Adrenal gland (tissue), 5 donors: ENCODE results near the gene ACD.

Experiments used
- POLR2A ChIP-seq, 2 donors: fragments of 450-650 bp; IDR thresholded peaks; one replicate each; pipeline ENCODE4 v1.6.1; 2017; ENCODE audit warnings: antibody characterized with exemption in 2 of 2, mild to moderate bottlenecking in 2 of 2, moderate library complexity in 1 of 2
- TF ChIP-seq, protein P1 (sequence below), 6 experiments: fragments of 450-650 bp in 4 of 6; fragments of 200-600 bp in 2 of 6; sonication (generic) in 1 of 6; IDR thresholded peaks; 1 replicate in 5 of 6; 2 replicates in 1 of 6; pipeline versions ENCODE4 v1.5.1 to v1.8.0; 2016 to 2021; ENCODE audit warnings: antibody characterized with exemption in 6 of 6, mild to moderate bottlenecking in 2 of 6, moderate library complexity in 1 of 6
- donor health status: DM: no; HTN: no; CAD: no.

DNA sequence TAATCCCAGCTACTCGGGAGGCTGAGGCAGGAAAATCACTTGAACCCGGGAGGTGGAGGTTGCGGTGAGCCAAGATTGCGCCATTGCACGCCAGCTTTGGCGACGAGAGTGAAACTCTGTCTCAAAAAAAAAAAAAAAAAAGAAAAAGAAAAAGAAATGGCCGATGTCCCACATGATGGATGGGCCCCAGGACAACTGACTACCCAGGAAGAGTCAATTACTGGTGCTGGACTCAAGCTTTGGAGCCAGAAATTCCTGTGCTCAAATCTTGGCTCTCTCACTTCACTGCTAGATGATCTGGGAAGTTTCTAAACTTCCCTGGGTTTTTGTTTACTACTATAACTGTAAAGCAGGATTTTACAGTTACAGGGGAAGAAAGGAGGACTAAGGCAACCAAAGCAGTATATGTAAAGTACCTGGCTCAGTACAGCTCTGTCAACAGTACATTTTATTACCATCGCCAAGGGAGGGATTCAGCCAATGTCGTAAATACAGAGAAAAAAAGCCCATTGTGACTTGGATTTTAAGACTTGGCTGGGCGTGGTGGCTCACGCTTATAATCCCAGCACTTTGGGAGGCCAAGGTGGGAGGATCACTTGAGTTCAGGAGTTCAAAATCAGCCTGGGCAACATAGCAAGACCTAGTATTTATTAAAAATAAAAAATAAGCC, 18.4 kb upstream of the ACD start:
- no peak for TF ChIP-seq POLR2A (IDR thresholded peaks at IDR 0.05)
- TF ChIP-seq, protein P1, sequence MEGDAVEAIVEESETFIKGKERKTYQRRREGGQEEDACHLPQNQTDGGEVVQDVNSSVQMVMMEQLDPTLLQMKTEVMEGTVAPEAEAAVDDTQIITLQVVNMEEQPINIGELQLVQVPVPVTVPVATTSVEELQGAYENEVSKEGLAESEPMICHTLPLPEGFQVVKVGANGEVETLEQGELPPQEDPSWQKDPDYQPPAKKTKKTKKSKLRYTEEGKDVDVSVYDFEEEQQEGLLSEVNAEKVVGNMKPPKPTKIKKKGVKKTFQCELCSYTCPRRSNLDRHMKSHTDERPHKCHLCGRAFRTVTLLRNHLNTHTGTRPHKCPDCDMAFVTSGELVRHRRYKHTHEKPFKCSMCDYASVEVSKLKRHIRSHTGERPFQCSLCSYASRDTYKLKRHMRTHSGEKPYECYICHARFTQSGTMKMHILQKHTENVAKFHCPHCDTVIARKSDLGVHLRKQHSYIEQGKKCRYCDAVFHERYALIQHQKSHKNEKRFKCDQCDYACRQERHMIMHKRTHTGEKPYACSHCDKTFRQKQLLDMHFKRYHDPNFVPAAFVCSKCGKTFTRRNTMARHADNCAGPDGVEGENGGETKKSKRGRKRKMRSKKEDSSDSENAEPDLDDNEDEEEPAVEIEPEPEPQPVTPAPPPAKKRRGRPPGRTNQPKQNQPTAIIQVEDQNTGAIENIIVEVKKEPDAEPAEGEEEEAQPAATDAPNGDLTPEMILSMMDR (IDR thresholded peaks at IDR 0.05) = no peak
